Inflammatory macrophage (primary cell): ENCODE measurements around the gene POP4.

Source experiments
- DNase-seq, 2 donors: peaks; one replicate each; pipeline ENCODE4 v3.0.0-alpha.2; 2020 to 2022

The POP4 gene

GRCh38 chr19:29577649-29577963 lies 28.5 kb upstream of the POP4 start:
- no peak for DNase-seq

GRCh38 chr19:29578349-29578748 lies 27.7 kb upstream of the POP4 start:
- no peak for DNase-seq

DNA sequence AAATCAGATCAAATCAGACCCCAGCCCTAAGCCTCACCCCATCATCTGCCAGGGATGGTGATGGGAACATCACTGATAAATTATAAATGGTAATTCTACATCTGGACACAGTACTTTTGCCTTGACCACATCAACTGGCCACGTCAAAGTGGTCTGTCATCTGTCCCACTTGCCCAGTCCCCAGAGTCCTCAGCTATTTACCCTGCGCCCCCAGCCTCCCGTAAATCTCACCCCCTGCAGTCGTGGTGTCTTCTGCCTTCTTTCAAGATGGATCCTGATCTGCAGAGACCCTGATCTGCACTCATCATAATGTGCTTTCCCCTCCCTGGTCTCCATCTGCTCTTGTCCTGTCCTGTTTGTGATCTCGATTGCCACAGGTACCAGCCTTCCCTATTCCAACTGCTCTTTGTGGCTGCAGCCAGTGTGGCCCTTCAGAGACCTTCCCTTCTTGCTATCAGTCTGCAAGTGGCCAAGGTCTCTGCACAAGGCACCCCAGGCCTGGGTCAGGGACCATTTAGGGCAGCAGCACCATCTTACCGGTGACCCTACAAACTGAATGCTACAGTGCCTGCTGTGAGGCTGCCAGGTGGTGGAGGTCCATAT lies 26.7 kb upstream of the POP4 start:
- no peak for DNase-seq

DNA sequence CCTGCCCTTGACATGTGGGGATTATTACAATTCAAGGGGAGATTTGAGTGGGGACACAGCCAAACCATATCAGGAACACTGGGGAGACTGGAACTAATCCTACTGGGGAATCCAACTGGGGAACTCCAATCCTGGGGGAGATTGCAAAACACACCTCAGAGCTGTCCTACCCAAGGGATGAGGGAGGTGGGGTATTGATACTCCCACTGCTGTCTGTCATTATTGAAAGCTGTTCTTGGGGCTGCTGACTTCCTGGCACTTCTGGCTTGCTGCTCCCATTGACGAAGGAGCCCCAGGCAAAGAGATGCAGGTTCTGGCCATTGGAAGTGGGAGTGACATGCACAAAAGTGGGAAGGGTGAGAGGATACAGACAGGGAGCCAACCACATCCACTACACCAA lies 24.7 kb upstream of the POP4 start:
- DNase-seq = no peak

DNA sequence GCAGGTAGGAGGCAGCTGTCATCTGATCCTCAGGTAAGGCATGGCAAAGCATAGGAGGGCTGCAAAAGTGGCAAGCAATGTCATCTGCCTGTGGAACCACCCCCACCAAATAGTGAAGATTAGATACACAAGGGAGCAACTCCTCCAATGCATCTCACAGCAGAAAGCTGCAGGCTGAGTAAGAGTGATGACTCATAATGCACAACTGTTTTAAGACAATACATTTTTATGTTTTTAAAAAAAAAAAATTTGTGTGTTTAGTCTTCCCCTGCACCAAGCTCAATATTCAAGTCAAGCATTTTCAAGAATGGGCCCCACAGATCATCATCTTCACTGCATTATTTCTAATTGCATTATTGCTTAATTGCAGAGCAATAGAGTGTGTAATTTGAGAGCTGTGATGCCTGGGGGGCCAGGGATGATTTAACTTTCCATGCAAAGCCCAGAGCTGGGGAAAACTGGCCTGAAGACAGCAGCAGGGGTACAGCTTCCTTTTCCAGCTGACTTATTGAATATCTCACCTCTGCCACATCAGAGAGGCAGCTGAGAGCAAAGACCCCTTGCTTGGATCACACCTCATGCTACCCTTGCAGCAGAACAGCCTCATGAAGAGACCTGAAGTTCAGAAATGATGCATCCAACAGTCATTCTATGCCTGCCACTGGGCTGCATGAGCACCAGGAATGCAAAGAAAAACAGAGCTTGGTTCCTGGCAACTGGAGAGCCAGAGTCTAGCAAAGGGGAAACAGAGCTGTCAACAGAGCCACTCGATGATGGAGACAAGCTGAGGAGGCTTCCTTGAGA lies 22.7 kb upstream of the POP4 start:
- DNase-seq = no peak

DNA sequence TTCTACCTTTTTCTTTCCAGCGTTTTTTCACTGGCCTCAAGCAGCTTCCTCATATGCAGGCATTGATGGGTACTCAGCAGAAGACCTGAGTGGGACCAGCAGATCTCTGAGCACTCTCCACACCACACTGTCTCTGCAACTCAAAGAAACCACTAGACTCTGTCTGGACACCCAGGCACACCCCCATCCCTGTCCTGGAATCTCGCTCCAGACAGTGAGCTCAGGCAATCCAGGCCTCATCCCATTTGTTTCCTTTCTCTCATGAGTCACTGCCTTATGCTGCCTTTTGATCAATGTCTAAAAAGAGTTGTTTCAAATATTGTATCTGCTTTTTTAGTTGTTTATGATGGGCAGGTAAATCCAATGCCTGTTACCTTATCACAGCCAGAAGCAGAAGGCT lies 19.7 kb upstream of the POP4 start:
- DNase-seq = no peak

DNA sequence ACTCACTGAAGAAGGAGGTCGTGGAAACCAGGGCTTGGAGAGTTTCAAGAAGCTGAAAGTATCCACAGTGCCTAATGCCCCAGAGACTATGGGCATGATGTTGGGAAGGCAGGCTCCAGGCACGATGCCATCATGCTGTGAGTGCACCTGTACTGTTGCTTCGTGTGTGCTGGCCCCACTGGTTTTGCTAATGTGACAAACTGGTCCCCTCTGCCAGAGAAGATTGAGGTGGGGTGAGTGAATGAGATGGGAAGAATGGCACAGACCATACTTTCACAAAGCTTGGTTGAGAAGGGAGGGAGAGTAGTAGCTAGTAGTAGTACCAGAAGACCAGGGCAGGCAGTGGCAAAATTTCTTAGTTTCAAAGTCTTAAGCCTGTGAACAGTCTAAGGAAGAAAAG lies 19.0 kb upstream of the POP4 start:
- no peak for DNase-seq

DNA sequence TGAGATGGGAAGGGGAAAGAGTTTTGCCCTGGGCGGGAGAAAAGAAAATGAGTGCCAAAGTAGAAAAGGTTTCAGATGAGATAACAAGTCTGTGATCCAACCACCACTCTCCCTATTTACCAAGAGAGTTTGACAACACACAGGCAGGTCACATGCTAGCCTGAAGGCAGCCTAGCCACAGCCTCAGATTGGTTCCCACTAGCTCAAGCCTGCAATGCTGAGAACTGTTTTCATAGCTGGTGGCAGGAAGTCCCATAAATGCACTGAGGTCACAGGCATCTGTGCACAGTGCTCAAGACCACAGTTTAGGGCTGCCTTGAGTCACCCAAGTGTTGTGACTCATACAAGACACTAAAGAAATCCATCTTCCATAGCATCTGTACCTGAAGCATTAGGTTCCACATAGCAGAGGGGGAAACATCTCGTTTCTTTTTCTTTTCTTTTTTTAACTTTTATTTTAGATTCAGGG lies 18.5 kb upstream of the POP4 start:
- DNase-seq = peak in 1 of 2 donors; percentile 26

DNA sequence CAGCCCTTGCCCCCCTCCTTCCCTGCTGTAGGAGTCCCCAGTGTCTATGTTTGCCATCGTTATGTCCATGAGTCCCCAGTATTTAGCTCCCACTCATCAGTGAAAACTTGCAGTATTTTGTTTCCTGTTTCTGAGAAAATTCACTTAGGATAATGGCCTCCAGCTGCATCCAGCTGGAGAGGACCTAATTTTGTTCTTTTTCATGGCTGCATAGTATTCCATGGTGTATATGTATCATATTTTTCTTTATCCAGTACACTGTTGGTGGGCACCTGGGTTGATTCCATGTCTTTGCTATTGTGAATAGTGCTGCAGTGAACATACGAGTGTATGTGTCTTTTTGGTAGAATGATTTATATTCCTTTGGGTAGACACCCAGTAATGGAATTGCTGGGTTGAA lies 18.0 kb upstream of the POP4 start:
- no peak for DNase-seq

GRCh38 chr19:29590278-29590677 lies 15.8 kb upstream of the POP4 start:
- DNase-seq = no peak

GRCh38 chr19:29591670-29592069 lies 14.4 kb upstream of the POP4 start:
- DNase-seq = no peak

GRCh38 chr19:29593869-29594268 lies 12.2 kb upstream of the POP4 start:
- no peak for DNase-seq

DNA sequence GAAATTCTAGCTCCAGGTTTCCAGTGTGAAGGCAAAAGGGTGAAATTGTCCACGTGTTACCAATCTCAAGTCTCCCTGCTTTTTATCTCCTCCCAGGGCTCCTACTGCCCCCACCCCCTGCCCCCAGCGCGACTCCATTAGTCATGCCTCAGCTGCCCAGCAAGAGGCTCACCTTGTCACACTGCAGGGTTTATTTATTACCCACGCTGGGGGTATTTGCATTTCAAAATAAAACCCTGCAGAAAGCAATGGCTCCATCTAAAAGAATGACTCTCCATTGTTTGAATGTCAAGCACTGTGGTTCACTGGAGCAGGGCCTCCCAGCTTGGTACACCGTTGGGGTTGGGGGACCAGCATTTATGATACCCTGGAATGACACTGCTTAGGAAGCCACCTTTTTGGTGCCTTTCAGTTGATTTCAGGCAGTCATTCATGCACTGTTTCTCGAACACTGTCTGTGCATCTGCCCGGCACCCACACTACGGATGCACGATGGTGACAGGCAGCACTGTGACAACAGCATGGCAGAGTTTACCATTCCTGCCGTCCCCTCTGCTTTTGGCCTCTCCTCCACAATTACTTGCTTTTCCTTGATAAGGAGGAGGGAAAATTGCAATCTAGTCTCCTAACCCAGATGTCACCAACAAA lies 9.9 kb upstream of the POP4 start:
- DNase-seq = no peak

DNA sequence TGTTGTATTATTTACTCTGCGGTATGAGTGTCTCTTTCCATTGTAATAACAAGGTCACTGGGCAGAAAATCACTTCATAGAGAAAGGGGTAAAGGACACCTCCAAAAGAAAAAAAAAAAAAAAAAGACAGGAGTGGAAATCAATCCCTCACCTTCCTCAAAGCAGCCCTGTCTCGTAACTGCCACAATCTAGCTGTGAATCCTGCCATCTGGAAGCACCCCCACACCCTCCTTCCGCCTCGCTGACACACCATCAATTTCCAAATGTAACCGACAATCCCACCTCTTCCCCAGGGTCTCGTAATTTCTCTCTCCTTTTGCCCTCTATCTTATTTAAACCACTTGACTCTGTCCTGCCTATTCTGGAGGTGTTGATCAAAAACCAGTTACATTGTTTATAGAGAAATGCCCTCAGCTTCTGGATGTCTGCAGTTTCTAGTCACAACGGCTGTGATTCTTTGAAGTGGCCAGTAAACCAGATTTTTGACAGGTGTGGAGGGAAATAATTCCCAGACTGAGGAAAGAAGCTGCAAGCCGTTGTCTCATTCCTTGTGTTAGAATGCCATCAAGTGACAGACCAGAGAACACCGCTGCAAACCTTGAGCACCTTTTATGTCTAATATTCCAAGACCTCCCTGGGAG lies 9.1 kb upstream of the POP4 start:
- peak in 1 of 2 donors; percentile 38 for DNase-seq

- no peak for DNase-seq
Measured at GRCh38 chr19:29598036-29598435, 8.0 kb upstream of the POP4 start.

- DNase-seq = no peak
Measured at GRCh38 chr19:29598496-29598895, 7.6 kb upstream of the POP4 start.

DNA sequence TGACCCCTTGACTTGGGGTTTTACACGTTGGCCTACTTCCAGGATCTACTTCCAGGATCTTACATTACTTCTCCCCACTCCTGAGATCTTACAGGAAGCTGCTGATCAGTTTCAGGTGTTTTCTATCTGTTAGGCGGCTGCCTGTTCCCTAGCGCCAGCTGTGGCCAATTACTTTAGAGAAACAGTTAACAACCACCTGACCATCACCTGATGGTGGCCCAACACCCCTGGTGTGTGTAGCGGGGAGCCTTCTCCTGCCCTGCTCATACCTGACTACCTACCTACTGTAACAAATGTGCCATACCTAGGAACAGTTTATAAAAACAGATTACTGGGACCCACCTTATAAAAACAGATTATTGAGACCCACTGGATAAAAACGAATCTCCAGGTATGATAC lies 2.8 kb upstream of the POP4 start:
- DNase-seq = no peak

DNA sequence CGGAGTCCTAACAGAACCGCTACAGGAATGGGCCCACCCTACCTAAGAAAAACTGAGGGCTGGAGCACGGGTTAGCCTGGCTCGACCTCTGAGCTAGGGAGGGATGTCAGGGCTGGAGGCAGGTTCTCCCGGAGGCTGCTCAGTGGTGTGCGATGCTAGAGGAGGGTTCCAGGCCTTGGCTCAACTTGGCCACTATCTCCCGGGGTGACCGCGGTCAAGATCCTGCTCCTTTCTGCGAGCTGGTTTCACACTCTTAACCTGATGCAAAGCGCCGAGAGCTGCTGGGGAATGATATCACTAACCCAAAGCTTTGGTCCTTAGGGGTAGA lies 301 bp downstream of the POP4 start:
- DNase-seq = no peak

- DNase-seq = no peak
Measured at GRCh38 chr19:29609636-29610035, 3.6 kb downstream of the POP4 start.

GRCh38 chr19:29610213-29610573 lies 4.1 kb downstream of the POP4 start:
- no peak for DNase-seq

- DNase-seq = peak; percentile 76 to 88
Measured at GRCh38 chr19:29610574-29611271, 4.6 kb downstream of the POP4 start.

- DNase-seq = no peak
Measured at GRCh38 chr19:29612121-29612520, 6.0 kb downstream of the POP4 start.
